ENCODE results near the gene NUP62.

DNA sequence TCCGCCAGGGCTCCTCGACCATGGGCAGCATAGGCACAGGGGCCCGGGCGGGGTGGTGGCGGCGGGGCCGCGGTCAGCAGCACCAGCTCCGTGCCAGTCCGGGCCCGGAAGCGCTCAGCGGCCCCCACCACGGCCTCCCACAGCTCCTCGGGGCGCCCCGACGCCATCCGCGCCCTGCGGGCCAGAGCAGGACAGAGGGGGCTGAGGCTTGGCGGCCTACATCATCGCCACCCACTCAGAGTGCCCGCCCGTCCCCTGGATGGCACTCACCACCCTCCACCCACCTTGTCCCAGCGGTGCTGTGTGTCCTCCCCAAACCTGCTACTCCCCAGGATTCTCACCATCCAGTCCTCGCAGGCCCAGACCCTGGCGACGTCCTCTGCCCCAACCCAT is 56.2 kb downstream of the NUP62 start:
- TF ChIP-seq GATA3 (IDR thresholded peaks at IDR 0.05; ENCODE audit: low read depth, low read length): no peak
- no peak for TF ChIP-seq GATA2 (IDR thresholded peaks at IDR 0.05; ENCODE audit: low read depth, low read length)
